HG03521 (cell line): ENCODE results near the gene NMNAT2.
"Not testable (repeated sequence)": the region's sequence is repeated elsewhere in the genome, so short reads cannot be mapped to it uniquely, and the experiment has no call there.

Experiments
- ATAC-seq: cut with Tn5 transposase; IDR thresholded peaks from one replicate; pipeline ENCODE4 v1.9.1; 2021; ENCODE audit warnings: mild to moderate bottlenecking, moderate library complexity; ENCODE audit not compliant: unreplicated experiment

The NMNAT2 gene

GRCh38 chr1:183417772-183418491 is at the start of gene NMNAT2:
TSS of gene NMNAT2 (minus strand) at chr1:183418380. CDS start at chr1:183418267, 113 bp downstream.
- no peak for ATAC-seq

DNA sequence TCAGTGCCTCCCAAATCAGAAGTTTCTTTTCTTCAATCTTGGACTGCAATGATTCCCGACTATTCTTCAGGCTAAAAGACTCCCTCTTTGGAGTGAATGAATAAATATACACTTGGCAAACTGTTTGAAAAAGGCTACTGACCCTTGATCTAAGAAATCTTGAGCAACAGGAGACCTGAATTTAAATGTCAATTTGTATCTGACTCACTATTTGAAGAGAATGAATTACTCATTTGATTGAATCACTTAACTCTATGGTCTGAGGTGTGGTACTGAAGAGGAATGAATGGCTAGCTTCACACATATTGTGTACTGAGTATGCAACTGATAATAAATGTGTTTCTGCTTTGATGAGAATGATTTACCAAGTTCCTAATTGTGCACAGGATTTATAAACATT is 49.5 kb upstream of the NMNAT2 start:
- no peak for ATAC-seq

GRCh38 chr1:183466781-183467180 is 48.6 kb upstream of the NMNAT2 start:
- ATAC-seq, result no peak

DNA sequence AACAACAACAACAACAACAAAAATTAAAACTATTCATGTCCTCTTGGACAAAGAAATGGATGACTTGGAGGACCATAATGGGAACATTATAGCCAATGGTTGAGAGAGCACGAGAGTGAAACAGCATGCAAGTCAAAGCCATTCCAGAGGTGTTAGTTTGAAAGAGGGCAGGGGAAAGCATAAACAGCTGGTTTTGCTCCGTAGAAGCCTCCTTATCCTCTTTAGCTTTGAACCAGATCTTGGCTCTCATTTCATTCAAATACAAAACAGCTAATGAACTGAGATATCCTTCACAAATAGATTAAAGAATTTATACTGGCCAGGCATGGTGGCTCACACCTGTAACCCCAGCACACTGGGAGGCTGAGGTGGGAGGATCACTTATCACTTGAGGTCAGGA is 45.4 kb upstream of the NMNAT2 start:
- ATAC-seq, result no peak

DNA sequence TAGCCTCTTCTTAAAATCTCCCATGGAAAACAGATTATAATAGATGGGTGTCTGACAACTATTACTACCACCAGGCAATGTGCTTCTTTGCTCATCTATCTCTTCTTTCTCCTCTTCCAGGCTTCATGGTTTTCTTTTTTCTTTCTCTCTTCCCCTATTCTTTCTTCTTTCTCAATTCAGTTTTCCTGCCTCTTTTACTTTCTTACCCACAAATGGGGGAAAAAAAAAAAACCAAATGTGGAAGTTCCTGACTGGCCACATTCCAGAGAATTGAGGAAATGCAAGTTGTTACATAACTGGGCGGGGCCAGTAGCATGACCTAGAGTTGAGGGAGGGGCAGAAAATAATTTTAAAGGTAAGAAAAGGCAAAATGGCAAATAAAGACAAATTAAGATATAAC is 43.2 kb upstream of the NMNAT2 start:
- no peak for ATAC-seq

- no peak for ATAC-seq
Observed at GRCh38 chr1:183460596-183460995, 42.4 kb upstream of the NMNAT2 start.

DNA sequence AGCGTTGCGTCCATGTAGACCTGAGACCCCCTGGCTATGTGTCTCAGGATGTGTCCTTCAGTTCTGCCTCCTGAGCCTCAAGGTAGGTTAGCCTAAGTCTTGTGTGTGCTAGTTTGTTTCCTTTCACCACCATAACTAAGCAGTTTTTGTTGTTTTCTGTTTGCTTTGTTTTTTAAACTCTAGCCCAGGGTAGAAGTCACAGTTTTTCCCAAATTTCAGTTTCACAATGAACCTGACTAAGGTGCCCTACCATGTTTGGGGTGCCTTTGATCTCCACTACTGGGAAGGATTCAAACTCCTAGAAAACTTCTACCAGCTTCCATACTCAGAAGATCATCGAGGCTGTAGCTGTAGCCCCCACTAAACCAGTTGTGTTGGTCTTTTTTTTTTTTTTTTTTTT is 39.3 kb upstream of the NMNAT2 start:
- no peak for ATAC-seq

GRCh38 chr1:183456826-183457225 is 38.6 kb upstream of the NMNAT2 start:
- ATAC-seq, result no peak

DNA sequence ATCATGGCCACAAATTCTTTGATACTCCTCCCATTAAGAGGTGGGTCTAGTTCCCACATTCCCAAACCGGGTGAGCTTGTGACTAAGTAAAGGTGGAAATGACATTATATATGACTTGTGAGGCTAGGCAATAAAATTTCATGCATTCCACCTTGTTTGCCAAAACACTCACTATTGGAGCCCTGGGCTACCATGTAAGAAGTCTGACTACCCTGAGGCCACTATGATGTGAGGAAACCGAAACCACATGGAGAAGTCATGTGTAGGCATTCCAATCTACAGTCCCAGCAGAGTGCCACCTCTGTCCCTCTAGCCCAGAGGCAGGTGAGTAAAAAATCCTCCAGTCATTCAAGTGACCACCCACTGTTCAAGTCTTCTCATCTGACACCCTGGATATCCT is 36.2 kb upstream of the NMNAT2 start:
- ATAC-seq, result no peak

DNA sequence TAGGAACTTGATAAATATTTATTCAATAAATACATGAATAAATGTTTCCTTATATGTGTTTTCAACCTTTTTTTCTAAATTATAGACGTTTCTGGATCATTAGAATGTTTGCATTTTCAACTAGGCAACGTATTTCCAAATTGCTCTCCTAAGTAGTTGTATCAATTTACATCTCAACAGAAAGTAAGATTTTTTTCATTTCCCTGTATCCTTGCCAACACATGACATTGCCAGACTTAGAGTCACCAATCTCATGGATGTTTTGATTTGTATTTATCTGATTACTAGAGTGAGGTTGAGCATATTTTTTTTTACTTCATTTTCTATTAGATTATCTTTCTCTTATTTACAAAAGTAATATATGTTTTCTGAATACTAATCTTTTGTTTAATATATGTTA is 31.9 kb upstream of the NMNAT2 start:
- no peak for ATAC-seq

DNA sequence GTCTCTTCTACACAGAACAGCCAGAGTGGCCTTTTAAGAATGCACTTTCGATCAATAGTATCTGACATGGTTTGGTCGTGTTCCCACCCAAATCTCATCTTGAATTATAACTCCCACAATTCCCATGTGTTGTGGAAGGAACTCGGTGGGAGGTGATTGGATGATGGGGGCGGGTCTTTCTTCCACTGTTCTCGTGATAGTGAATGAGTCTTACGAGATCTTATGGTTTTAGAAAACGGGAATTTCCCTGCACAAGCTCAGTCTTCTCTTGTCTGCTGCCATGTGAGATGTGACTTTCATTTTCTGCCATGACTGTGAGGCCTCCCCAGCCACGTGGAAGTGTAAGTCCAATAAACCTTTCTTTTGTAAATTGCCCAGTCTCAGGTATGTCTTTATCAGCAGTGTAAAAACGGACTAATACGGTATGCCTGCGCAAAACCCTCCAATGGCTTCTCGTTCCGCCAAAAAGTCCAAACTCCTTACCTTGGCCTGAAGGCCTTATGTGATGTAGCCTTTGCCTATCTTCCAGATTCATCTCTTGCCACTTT is 31.1 kb upstream of the NMNAT2 start:
- ATAC-seq, result no peak

DNA sequence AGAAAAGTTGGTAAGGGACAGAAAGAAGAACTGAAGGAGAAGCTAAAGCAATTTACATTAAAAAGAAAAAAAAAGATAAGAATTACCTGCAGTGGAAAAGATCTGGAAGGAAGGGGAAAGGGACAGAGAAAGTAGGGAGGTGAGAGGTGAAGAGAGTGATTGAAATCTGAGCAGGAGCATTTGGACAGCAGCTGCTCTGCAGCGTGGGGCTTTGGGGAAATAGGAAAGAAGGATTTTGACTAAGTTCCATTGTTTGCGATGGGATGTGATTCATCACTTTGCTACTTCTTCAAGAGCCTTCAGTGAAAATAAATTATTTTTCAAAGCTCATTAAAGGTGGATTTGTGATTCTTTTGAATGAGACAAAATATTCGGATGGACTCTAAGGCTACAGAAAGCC is 26.1 kb upstream of the NMNAT2 start:
- no peak for ATAC-seq

- no peak for ATAC-seq
Observed at GRCh38 chr1:183443466-183443865, 25.3 kb upstream of the NMNAT2 start.

GRCh38 chr1:183443011-183443410 is 24.8 kb upstream of the NMNAT2 start:
- ATAC-seq, result no peak

- no peak for ATAC-seq
Observed at GRCh38 chr1:183438060-183438459, 19.9 kb upstream of the NMNAT2 start.

DNA sequence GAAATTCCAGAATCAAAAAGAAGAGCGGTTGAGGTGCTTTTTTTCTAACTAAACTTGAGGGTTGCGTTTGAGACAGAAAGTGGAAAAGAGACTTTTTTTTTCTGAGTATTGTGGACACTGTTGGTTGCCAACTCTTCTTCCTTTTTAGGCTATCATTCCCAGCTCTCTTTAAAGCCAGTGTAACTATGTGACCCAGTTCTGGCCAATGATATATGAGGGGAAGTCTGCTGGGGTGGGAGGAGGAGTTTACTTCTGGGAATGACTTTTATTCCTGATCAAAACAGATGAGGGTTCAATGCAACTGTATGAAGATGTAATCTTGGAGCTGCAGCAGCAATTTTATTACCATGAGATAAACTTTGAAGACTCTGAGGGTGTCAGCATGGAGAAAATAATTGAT is 17.3 kb upstream of the NMNAT2 start:
- ATAC-seq, result no peak

GRCh38 chr1:183433703-183434102 is 15.5 kb upstream of the NMNAT2 start:
- no peak for ATAC-seq

- no peak for ATAC-seq
Observed at GRCh38 chr1:183432548-183432875, 14.3 kb upstream of the NMNAT2 start.

GRCh38 chr1:183431840-183432547 is 13.8 kb upstream of the NMNAT2 start:
- ATAC-seq, result no peak

DNA sequence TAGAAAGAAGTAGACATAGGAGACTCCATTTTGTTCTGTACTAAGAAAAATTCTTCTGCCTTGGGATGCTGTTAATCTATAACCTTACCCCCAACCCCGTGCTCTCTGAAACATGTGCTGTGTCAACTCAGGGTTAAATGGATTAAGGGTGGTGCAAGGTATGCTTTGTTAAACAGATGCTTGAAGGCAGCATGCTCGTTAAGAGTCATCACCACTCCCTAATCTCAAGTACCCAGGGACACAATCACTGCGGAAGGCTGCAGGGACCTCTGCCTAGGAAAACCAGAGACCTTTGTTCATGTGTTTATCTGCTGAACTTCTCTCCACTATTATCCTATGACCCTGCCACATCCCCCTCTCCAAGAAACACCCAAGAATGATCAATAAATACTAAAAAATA is 9.4 kb upstream of the NMNAT2 start:
- ATAC-seq, result not testable (repeated sequence)

DNA sequence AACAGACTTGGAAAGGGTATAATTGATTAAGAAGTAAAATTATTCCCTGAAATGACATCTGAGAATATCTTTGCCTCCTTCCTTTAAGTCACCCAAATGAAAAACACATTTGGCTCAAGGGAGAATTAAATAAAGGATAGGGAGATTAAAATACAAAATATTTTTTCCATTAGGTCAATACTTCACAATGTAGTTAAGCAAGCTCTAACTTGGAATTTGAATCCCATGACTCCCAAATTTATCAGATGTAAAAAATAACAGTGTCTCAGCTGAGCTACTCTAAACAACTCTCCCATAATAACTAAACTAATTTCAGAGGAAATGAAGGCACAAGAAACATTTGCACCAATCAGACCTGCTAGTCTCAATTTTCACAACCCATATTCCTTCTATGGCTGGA is 6.5 kb upstream of the NMNAT2 start:
- no peak for ATAC-seq

GRCh38 chr1:183423541-183423940 is 5.4 kb upstream of the NMNAT2 start:
- ATAC-seq, result no peak
